ENCODE results near the gene CDC20B.

GRCh38 chr5:55134053-55134722, 38.8 kb downstream of the CDC20B start:
- no peak for TF ChIP-seq CTCF (IDR thresholded peaks at IDR 0.05; ENCODE audit: insufficient read depth, low read length)
- TF ChIP-seq POLR2AphosphoS5 (IDR thresholded peaks at IDR 0.05; ENCODE audit: low read depth), result no peak
